GM21619 (cell line): ENCODE data around the gene C5orf46.
"Not testable (repeated sequence)": the region's sequence is repeated elsewhere in the genome, so short reads cannot be mapped to it uniquely, and the experiment has no call there.

Experiments used
- ATAC-seq: cut with Tn5 transposase; IDR thresholded peaks from one replicate; pipeline ENCODE4 v1.9.1; 2021; ENCODE audit not compliant: unreplicated experiment

The C5orf46 gene

GRCh38 chr5:147895864-147896263, 10.5 kb downstream of the C5orf46 start:
- ATAC-seq = no peak

- ATAC-seq = no peak
Measured at GRCh38 chr5:147893820-147894219, 12.5 kb downstream of the C5orf46 start.

- no peak for ATAC-seq
Measured at GRCh38 chr5:147892696-147893296, 13.5 kb downstream of the C5orf46 start.

- no peak for ATAC-seq
Measured at GRCh38 chr5:147887930-147888329, 18.4 kb downstream of the C5orf46 start.

- ATAC-seq = no peak
Measured at GRCh38 chr5:147887026-147887627, 19.2 kb downstream of the C5orf46 start.

GRCh38 chr5:147882586-147883313, 23.6 kb downstream of the C5orf46 start:
- no peak for ATAC-seq

GRCh38 chr5:147880487-147880886, 25.9 kb downstream of the C5orf46 start:
- ATAC-seq = no peak

GRCh38 chr5:147879784-147880183, 26.6 kb downstream of the C5orf46 start:
- ATAC-seq = no peak

- no peak for ATAC-seq
Measured at GRCh38 chr5:147878066-147878759, 28.1 kb downstream of the C5orf46 start, which contains the start of gene SCGB3A2. TSS of gene SCGB3A2 (plus strand) at chr5:147878711. CDS start at chr5:147878804, 93 bp downstream.

GRCh38 chr5:147876626-147877025, 29.7 kb downstream of the C5orf46 start:
- no peak for ATAC-seq

GRCh38 chr5:147876141-147876540, 30.2 kb downstream of the C5orf46 start:
- no peak for ATAC-seq

GRCh38 chr5:147874910-147875367, 31.4 kb downstream of the C5orf46 start:
- no peak for ATAC-seq

- ATAC-seq = not testable (repeated sequence)
Measured at GRCh38 chr5:147874118-147874875, 32.0 kb downstream of the C5orf46 start.

GRCh38 chr5:147872744-147873435, 33.4 kb downstream of the C5orf46 start:
- ATAC-seq = not testable (repeated sequence)

- not testable (repeated sequence) for ATAC-seq
Measured at GRCh38 chr5:147871980-147872549, 34.3 kb downstream of the C5orf46 start.

- not testable (repeated sequence) for ATAC-seq
Measured at GRCh38 chr5:147869892-147870291, 36.4 kb downstream of the C5orf46 start.

GRCh38 chr5:147869112-147869511, 37.2 kb downstream of the C5orf46 start:
- no peak for ATAC-seq

GRCh38 chr5:147863454-147864158, 42.7 kb downstream of the C5orf46 start:
- ATAC-seq = no peak

- ATAC-seq = no peak
Measured at GRCh38 chr5:147860641-147861025, 45.7 kb downstream of the C5orf46 start.
